Neutrophil (primary cell): ENCODE results near the gene TGM5.

Experiments
- H3K27ac ChIP-seq: fragments of 200-600 bp; sonication (generic); 2 replicates; pipeline ENCODE4 v1.5.1; 2016; ENCODE audit warnings: mild to moderate bottlenecking, moderate library complexity
- H3K27me3 ChIP-seq: fragments of 200-600 bp; sonication (generic); 2 replicates; pipeline ENCODE4 v1.6.0; 2016; ENCODE audit warnings: mild to moderate bottlenecking
- H3K36me3 ChIP-seq: fragments of 200-600 bp; sonication (generic); 2 replicates; pipeline ENCODE4 v1.5.1; 2017
- H3K4me1 ChIP-seq, 2 experiments: fragments of 200-600 bp in 1 of 2; sonication (generic) in 1 of 2; 1 replicate in 1 of 2; 2 replicates in 1 of 2; pipeline versions ENCODE4 v1.5.1 to v1.6.1; 2013 to 2016; ENCODE audit warnings: low read depth in 1 of 2, low read length in 1 of 2, mild to moderate bottlenecking in 1 of 2, moderate library complexity in 1 of 2; ENCODE audit not compliant: control insufficient read depth in 1 of 2, insufficient read depth in 1 of 2
- H3K4me3 ChIP-seq, 2 experiments: fragments of 200-600 bp in 1 of 2; sonication (generic) in 1 of 2; 1 replicate in 1 of 2; 2 replicates in 1 of 2; pipeline ENCODE4 v1.5.1; 2013 to 2016; ENCODE audit warnings: low read depth in 1 of 2, low read length in 1 of 2, mild to moderate bottlenecking in 1 of 2, moderate library complexity in 1 of 2
- H3K9me3 ChIP-seq: fragments of 200-600 bp; sonication (generic); 2 replicates; pipeline ENCODE4 v1.5.1; 2016
- CTCF ChIP-seq: fragments of 200-600 bp; sonication (generic); IDR thresholded peaks from 2 replicates; pipeline ENCODE4 v1.5.1; 2016; ENCODE audit warnings: antibody characterized with exemption

TGM5 gene

GRCh38 chr15:43213466-43213865, 53.3 kb downstream of the TGM5 start:
- Histone ChIP-seq H3K4me3 (no peak overlapping the region), H3K4me1 (no peaks in the 10 kb centered on the region), H3K27ac (no peak overlapping the region), H3K9me3 (no peaks in the 10 kb centered on the region), H3K27me3 (peaks cover 24% of the 10 kb centered on the region), H3K36me3 (no peaks in the 10 kb centered on the region)
- TF ChIP-seq CTCF: no peak

- H3K4me1 ChIP-seq: no peaks in the 10 kb centered on the region
- H3K27ac ChIP-seq: no peak overlapping the region
- H3K4me3 ChIP-seq: no peak overlapping the region
- peaks cover 29% of the 10 kb centered on the region for H3K27me3 ChIP-seq
- no peaks in the 10 kb centered on the region for H3K36me3 ChIP-seq
- no peaks in the 10 kb centered on the region for H3K9me3 ChIP-seq
- no peak for TF ChIP-seq CTCF
Measured at GRCh38 chr15:43212951-43213350, 53.8 kb downstream of the TGM5 start.

GRCh38 chr15:43212299-43212698, 54.4 kb downstream of the TGM5 start:
- H3K27me3 ChIP-seq: peaks cover 35% of the 10 kb centered on the region
- H3K4me1 ChIP-seq: no peaks in the 10 kb centered on the region
- H3K4me3 ChIP-seq: no peak overlapping the region
- H3K27ac ChIP-seq: no peak overlapping the region
- no peaks in the 10 kb centered on the region for H3K36me3 ChIP-seq
- TF ChIP-seq CTCF: no peak
- H3K9me3 ChIP-seq: no peaks in the 10 kb centered on the region

GRCh38 chr15:43211224-43211735, 55.4 kb downstream of the TGM5 start:
- TF ChIP-seq CTCF: no peak
- no peak overlapping the region for H3K4me3 ChIP-seq
- no peaks in the 10 kb centered on the region for H3K9me3 ChIP-seq
- H3K36me3 ChIP-seq: no peaks in the 10 kb centered on the region
- no peaks in the 10 kb centered on the region for H3K4me1 ChIP-seq
- H3K27me3 ChIP-seq: peaks cover 43% of the 10 kb centered on the region
- no peak overlapping the region for H3K27ac ChIP-seq

GRCh38 chr15:43210807-43211206, 55.9 kb downstream of the TGM5 start:
- Histone ChIP-seq H3K4me3 (no peak overlapping the region), H3K4me1 (no peaks in the 10 kb centered on the region), H3K9me3 (no peaks in the 10 kb centered on the region), H3K36me3 (no peaks in the 10 kb centered on the region), H3K27me3 (peaks cover 43% of the 10 kb centered on the region), H3K27ac (no peak overlapping the region)
- TF ChIP-seq CTCF: no peak

GRCh38 chr15:43210172-43210745, 56.5 kb downstream of the TGM5 start:
- H3K9me3 ChIP-seq: no peaks in the 10 kb centered on the region
- TF ChIP-seq CTCF: no peak
- no peak overlapping the region for H3K27ac ChIP-seq
- no peak overlapping the region for H3K4me3 ChIP-seq
- H3K36me3 ChIP-seq: no peaks in the 10 kb centered on the region
- H3K4me1 ChIP-seq: no peaks in the 10 kb centered on the region
- H3K27me3 ChIP-seq: peaks cover 43% of the 10 kb centered on the region
